Activated effector memory CD4-positive, alpha-beta T cell treated with Interleukin-2 at 50 U/mL for 16 hours (primary cell): Measurements from ENCODE around the gene NBL1.
A peak's percentile ranks its signal among the peaks of the same experiment; 100 is the strongest.

ENCODE experiments used
- DNase-seq: peaks from one replicate; pipeline ENCODE4 v3.0.0-alpha.2; 2020

NBL1 gene

DNA sequence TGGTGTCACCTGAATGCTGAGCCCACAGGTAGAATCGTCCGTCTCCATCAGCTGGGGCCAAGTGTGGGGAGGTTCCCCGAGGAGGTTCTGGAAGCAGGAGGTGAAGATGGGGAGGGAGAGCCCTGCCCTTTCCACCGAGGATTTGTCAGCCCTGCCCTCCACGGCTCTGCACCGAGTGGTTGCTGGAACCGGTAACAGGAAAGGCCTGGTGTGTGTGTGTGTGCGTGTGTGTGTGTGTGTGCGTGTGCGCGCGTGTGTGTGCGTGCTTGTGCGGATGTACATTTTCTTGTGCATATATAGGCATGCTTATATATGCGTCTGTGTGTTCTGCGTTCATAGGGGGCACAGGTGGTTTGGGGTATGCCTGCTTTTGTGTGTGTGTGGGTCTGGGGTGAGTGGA is 3.5 kb downstream of the NBL1 start:
- DNase-seq, result peak; percentile 10

DNA sequence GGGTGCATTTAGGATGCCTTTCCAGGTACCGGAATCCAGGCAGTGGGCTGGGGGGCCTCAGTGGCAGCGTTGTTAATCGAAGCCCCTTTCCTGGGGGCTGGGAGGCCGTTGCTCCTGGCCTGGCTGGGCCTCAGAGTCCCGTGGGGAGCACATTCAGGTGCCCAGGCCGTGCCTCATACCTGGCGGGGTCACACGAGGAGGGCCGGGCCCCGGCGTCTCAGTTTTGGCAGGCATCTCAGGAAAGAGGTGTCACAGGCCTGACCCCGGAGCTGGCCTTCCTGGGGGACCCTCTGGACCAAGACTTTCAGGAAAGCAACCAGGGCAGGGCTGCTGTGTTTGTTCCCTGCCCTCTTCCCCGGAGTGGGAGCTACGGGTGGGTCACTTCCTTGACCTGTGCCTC is 4.1 kb downstream of the NBL1 start:
- no peak for DNase-seq

DNA sequence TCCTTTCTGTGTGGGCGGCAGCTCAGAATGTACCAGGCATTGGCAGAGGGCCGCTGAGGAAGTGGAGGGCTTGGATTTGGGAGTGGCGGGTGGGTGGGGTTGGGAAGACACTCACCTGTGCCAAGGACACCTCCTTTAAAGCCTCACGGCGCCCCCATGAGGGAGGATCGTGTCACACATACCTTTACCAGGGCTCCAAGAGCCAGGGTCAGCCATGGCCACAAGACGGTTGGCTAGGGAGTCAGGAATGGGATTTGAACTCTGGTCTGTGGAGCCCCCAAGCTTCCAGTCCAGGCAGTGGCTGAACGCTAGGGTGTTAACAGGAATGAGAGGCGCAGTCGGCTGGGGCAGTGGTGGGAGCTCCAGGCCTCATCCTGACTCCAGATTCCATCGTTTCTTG is 4.6 kb downstream of the NBL1 start:
- no peak for DNase-seq

DNA sequence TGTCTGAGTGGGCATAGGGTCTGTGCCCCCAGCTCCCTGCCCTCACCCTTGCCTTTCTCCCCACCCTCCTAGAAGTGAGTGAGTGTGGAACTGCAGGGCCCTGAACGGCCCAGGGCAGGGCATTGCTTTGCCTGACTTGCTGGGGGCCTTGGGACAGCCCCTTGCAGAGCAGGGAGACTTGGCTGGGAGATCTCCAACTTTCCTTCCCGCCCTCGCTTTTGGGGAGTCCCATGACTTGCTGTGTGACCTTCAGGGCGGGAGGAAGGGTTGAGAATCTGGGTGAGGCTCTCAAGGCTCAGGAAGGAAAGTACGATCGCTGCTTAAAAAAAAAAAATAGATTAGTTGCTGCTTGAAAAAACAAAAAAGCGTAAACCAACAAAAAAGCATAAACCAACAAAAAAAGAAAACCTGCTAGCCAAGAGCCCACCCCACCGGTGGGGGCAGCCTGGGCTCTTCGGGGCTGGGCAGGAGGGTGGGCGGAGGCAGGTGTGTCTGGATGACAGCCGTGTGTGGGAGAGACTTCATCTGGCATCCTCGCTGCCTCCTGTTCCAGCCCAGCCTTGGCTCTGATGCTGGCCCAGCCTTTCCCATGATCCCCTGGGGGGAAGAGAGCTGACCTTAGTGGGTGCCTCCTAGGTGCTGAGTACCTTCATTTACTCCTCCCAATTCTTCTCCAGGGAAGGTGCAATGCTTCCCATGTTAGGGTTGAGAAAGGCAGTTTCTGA is 6.5 kb downstream of the NBL1 start:
- no peak for DNase-seq

DNA sequence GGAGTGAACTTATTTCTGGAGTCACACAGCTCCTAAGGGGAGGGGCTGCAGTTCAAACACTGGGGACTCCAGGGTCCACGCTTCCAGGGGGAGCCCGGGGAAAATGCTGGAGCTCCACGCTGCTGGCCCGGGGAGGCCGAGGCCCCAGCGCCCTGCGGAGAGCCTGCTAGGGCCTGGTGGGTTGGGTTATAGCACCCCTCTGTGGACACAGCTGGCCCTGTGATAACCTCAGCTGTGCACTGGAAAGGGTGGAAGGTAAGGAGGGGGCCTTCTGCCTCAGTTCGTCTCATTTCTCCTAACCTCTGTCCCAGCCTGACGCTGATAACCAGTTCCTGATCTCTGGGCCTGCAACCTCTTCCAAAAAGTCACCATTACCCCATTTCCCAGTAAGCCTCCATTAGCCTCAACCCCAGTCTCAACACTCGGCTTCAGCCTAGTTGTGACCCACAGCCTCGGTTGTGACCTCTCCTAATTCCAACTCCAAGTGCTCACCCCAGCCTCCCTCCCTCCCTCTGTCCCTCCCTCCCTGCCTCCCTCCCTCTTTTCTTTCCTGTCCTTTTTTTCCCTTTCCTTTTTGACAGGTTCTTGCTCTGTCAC is 7.1 kb downstream of the NBL1 start:
- peak; percentile 30 for DNase-seq

DNA sequence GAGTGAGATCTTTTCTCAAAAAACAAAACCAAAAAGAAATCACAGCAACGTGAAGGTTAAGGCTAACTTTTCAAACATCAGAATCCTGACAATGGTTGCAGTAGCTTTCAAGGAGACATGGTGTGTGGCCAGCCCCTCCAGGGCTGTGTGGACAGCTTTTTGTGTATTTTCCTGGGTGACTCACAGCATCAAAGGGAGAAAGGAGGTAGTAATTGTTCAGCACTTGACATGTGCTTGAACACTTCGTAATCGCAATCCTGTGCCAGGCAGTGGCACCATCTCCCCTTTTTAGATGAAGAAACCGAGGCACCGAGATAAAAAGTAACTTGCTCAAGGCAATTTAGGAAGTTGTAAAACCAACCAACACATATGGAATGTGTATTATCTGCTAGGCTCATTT is 10.3 kb downstream of the NBL1 start:
- DNase-seq, result no peak

DNA sequence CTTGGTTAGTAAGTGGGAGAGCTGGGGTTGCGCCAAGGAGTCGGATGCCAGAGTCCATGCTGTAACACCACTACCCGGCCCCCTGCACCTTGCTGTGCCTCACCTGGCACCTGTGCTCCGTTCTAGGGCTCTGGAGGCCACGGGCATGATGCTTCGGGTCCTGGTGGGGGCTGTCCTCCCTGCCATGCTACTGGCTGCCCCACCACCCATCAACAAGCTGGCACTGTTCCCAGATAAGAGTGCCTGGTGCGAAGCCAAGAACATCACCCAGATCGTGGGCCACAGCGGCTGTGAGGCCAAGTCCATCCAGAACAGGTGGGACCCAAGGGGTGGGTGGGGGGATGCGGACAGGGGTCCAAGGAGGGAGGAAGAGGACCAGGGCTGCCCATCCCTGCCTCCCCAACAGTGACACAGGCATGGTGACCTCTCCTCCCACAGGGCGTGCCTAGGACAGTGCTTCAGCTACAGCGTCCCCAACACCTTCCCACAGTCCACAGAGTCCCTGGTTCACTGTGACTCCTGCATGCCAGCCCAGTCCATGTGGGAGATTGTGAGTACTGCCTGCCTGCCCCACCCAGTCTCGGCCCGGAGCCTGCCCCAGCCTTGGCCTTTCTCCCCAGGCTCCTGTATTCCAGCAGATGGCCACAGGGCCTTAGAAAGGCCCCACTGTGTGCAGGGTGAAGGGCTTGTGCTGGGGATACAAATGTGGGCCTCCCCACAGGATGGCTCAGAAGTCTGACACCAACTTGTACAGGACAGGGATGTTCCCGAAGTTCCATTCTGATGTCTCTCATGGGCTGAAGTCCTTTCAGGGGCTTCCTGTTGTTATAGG is 11.0 kb downstream of the NBL1 start:
- no peak for DNase-seq

DNA sequence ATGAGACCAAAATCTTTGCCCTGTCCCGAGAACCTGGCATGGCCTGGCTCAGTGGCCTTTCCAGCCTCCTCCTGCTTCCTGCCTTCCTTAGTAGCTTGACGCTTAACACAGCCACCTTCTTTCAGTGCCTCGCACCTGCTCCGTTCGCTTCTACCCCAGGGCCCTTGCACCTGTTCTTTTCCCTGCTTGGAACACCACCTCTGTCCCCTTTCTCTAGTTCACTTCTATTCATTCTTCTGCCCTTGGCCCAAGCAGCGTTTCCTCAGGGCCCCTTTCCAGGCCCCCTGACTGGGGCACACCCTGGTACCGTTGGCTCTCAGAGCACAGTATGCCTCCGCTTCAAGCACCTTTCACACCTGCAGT is 11.6 kb downstream of the NBL1 start:
- no peak for DNase-seq

DNA sequence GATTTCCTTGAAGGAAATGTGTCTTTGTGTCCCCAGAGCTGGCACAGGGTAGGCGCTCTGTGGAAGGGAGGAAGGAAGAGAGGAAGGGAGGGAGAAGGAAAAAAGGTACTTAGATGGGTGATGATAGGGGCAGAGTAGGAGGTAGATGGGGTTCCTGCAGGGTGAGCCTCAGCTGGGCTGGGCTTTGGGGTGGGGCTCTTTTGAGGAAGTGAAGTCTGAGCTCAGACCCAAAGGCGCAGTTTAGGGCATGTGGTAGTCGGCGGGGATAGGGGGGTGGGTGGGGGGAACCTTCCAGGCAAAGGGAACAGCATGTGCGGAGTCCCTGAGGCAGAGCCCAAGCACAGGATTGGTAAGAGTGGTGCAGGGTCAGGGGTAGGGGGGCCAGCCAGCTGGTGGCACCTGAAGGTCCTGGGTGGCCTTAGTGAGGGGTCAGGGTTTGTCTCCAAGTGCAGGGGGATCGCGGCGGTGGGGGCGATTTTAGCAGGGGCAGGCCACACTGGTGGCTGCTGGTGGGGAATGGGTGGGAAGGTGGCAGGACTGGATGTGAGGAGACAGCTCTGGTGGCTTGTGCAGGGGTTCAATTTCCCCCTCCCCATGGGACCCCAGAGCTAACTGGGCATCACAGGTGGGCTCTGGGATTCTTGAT is 12.1 kb downstream of the NBL1 start:
- DNase-seq, result no peak

DNA sequence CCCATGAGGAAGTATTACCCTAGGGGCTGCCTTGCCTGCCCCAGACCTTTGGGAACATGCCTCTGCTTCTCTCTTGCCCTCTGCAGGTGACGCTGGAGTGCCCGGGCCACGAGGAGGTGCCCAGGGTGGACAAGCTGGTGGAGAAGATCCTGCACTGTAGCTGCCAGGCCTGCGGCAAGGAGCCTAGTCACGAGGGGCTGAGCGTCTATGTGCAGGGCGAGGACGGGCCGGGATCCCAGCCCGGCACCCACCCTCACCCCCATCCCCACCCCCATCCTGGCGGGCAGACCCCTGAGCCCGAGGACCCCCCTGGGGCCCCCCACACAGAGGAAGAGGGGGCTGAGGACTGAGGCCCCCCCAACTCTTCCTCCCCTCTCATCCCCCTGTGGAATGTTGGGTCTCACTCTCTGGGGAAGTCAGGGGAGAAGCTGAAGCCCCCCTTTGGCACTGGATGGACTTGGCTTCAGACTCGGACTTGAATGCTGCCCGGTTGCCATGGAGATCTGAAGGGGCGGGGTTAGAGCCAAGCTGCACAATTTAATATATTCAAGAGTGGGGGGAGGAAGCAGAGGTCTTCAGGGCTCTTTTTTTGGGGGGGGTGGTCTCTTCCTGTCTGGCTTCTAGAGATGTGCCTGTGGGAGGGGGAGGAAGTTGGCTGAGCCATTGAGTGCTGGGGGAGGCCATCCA is 12.8 kb downstream of the NBL1 start:
- no peak for DNase-seq

DNA sequence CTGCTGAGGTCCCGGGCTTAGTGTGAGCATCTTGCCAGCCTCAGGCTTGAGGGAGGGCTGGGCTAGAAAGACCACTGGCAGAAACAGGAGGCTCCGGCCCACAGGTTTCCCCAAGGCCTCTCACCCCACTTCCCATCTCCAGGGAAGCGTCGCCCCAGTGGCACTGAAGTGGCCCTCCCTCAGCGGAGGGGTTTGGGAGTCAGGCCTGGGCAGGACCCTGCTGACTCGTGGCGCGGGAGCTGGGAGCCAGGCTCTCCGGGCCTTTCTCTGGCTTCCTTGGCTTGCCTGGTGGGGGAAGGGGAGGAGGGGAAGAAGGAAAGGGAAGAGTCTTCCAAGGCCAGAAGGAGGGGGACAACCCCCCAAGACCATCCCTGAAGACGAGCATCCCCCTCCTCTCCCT is 13.4 kb downstream of the NBL1 start:
- DNase-seq, result no peak

DNA sequence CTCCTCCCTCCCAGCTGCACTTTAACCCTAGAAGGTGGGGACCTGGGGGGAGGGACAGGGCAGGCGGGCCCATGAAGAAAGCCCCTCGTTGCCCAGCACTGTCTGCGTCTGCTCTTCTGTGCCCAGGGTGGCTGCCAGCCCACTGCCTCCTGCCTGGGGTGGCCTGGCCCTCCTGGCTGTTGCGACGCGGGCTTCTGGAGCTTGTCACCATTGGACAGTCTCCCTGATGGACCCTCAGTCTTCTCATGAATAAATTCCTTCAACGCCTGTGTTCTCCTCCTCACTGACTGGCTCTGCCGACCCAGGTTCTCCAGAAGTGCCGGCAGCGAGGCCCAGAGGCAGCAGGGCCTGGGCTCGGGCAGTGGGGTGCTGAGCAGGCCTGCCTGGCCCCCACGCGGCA is 14.1 kb downstream of the NBL1 start:
- DNase-seq, result no peak

DNA sequence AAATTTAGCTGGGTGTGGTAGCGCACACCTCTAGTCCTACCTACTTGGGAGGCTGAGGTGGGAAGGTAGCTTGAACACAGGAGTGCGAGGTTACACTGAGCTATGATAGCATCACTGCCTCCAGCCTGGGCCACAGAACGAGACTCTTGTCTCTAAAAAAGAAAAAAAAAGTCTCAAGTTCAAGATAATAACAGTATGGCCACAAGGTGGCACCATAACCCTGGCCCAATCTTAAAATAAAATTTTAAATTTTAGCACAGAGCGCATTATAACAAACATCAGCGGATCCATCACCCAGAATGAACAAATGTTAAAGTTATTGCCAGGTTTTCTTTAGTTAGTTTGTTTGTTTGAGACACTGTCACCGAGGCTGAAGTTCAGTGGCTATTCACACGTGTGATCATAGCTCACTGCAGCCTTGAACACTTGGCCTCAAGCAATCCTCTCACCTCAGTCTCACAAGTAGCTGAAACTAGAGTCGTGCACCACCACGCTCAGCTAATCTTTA is 17.7 kb downstream of the NBL1 start:
- DNase-seq, result peak; percentile 13

DNA sequence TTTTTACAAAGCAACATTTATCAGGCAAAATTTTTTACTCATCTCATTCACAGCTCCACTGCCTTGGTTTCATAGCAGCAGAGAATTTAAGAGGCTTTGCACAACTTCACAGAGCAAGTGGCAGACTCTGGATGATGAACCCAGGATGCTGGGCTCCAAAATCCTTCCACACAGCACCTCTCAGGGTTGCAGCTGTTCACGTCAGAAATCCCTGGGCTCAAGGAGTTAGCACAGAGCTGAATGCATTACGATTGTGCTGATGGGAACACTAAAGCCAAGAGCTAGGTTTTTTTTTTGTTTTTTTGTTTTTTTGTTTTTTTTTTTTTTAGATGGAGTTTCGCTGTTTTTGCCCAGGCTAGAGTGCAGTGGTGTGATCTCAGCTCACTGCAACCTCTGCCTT is 18.2 kb downstream of the NBL1 start:
- DNase-seq, result no peak

DNA sequence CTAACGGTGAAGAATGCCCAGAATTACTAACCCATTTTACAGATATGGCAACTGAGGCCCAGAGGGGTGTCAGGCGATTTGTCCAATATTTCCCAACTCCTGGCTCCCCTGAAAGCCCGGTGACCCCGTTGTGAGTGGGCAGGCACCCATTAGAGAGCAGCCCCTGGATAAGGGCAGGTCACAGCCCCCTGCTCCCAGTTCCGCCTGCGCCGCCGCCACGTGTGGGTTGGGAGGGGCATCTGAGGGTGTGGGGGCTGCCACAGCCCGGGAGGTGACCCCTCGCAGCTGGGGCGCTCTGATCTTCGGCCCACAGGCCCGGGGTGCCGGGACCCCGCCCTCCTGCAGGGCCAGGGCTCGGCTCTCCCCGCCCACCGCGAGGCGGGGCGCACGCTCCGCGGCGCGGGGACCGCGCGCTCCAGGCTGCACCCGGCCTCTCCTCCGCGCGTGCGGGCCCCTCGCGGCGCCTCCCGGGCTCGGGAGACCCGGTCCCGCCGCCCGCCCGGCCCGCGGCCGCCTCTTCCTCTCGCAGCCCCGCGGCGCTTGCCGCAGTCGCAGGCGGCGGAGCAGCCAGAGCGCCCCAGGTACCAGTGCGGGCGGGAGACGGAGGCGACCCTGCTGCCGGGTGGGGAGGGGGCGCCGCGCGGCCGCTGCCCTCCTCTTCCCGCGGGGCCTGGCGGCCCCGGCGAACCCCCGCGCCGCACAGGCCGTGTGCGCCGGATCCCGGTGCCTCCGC is 20.5 kb downstream of the NBL1 start, which contains the start of gene HTR6:
TSS of gene HTR6 (plus strand) at position 423 of the 733 bp plus-strand sequence. CDS start 879 bp downstream, outside the sequence.
- peak; percentile 31 for DNase-seq

DNA sequence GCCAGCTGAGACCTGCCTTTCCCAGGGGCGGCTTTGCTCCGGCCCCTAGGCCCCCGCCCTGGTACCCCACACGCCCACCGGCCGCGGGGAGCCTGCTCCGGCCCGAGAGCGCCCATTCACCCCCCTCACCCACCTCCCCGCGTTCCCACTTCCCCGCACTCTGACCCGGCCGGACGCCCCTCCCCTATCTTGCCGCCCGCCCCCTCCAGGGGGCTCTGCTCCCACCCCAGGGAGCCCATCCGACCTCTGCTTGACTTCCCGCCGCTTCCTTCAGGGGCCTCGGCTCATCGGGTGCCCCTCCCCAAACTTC is 21.0 kb downstream of the NBL1 start:
- no peak for DNase-seq

DNA sequence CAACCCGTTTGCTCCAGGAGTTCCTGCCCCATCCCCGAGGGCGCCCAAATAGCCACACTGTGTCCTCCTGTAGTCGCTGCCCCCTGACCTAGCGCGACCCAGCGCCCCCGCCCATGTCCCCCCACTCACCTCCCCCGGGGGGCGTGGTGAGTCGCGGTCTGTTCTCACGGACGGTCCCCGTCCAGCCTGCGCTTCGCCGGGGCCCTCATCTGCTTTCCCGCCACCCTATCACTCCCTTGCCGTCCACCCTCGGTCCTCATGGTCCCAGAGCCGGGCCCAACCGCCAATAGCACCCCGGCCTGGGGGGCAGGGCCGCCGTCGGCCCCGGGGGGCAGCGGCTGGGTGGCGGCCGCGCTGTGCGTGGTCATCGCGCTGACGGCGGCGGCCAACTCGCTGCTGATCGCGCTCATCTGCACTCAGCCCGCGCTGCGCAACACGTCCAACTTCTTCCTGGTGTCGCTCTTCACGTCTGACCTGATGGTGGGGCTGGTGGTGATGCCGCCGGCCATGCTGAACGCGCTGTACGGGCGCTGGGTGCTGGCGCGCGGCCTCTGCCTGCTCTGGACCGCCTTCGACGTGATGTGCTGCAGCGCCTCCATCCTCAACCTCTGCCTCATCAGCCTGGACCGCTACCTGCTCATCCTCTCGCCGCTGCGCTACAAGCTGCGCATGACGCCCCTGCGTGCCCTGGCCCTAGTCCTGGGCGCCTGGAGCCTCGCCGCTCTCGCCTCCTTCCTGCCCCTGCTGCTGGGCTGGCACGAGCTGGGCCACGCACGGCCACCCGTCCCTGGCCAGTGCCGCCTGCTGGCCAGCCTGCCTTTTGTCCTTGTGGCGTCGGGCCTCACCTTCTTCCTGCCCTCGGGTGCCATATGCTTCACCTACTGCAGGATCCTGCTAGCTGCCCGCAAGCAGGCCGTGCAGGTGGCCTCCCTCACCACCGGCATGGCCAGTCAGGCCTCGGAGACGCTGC is 21.7 kb downstream of the NBL1 start:
- no peak for DNase-seq

DNA sequence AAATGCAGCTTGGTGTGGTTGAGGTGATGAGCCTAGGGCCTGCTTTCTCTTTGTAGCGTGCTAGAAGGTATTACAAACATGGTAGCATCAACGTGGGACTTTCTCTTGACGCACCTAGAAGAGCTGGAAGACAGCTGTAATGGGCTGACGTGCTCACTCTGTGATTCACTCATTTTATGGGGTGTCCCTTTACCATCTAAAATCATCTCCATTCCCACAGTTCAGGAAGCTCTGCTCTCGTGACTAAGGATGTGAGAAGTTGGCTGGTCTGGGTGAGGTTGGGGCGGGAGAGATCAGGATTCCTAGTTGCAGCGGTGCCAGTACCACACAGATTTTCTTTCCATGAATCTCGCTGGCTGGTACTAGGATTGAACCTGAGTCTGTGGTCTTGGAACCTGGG is 24.8 kb downstream of the NBL1 start:
- DNase-seq, result no peak

DNA sequence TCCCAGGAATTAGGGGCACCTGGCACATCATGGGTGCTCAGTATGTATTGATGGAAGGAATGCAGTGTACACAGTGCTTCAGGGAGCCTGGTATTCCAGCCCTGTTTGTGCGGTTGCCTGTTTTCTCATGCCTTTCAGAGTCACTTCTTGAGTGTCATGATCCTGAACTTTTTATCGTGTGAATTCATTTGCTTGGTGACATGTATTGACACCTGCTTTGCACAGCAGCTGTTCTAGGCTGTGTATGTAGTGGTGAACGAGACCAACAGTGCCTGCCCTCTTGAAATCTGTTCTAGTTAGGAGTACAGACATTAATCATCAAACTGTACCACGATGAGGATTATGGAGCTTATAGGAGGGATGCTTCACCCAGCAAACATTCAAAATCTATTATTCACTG is 26.7 kb downstream of the NBL1 start:
- no peak for DNase-seq

DNA sequence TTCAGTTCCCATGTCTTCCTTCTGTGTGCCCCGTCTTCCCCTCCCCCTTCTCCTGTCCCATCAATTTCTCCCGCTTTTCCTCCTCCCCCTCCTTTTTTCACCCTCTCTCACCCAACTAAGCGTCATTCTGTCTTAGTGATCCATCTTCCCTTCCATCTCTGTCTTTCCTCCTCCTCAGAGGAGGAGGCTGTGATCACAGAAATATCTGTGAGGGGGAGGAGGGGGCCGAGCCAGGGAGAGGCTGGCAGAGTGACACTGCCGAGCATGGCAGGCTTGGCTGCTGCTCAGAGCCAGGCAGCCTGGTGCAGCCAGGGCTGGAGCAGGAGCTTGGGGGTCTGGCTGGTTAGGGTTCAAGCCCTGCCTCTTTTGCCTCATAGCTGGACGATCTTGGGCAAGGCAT is 28.1 kb downstream of the NBL1 start:
- no peak for DNase-seq

DNA sequence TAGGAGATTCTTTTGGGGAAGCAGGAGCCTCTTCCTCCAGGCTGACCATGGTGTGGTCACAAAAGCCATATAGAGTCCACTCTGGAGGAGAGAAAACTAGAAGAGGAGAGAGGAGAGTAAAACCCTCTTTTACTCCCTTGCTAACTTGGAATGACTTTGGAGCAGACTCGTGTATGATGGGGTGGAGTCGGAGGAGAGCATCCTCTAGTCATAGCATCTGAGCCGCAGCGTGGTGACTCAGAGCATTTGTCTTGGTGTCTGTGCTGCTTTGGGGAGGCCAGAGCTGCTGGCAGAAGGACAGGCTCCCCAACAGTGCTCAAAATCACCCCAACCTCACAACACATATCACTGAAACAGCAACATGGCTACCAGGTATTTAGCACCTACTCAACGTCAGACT is 31.7 kb downstream of the NBL1 start:
- DNase-seq, result no peak
